ENCODE results near the gene APBA2. TPM values are rescaled to one million over a fixed set of nuclear protein-coding genes. Genes with fewer than 3 reads are reported as not detected.

The APBA2 gene
- total and polyA plus RNA-seq, 10 of the 15 experiments (the other 5 are each of a cell fraction or from before 2014, with no cell fraction given) = 0.06 to 0.26 (median 0.07) TPM; not detected in 7

DNA sequence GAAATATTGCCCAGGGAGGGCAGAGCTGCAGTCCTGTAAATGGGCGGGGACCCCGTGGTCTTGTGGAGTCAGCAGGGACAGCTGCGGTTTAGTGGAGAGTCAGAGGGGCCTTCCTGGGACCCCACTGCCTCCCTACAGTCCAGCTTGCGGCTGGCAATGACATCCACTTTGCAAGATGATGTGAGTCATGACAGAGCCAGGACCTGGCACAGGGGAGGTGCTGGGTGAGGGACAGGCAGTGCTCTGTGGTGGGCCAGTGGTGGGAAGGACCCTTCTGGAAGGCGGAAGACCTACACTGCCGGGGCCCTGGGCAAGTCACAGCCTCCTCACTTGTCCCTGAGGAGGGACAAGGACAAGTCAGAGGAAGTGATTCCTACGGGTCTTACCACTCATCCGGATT is 17.8 kb downstream of the APBA2 start:
- TF ChIP-seq SRF (IDR thresholded peaks at IDR 0.05; ENCODE audit: low read depth in 2 of 2, low read length in 2 of 2) (no peak), SREBF2 (IDR thresholded peaks at IDR 0.05; ENCODE audit: low read length) (no peak), NR2F1 (conservative IDR thresholded peaks at IDR 0.05) (no peak)
- TF ChIP-seq, protein P1, sequence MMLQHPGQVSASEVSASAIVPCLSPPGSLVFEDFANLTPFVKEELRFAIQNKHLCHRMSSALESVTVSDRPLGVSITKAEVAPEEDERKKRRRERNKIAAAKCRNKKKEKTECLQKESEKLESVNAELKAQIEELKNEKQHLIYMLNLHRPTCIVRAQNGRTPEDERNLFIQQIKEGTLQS (IDR thresholded peaks at IDR 0.05; ENCODE audit: borderline replicate concordance, extremely low read depth, low read depth, low read length) = no peak
- FAIRE-seq (no peak), ATAC-seq (no peak), DNase-seq (ENCODE audit: low read depth, low spot score) (no peak)
- in situ Hi-C loops (cut with MboI) (no loop called here), intact Hi-C loops (cut with micrococcal nuclease; ENCODE audit: unreplicated experiment) (no loop called here)
- no peaks in the 10 kb centered on the region; the same call in 1 of the 2 replicates for H3K4me1 ChIP-seq (ENCODE audit: control insufficient read depth, insufficient read depth, low read length)
- H3K9me3 ChIP-seq (replicated peaks; ENCODE audit: control insufficient read depth, insufficient read depth, low read length) = no peaks in the 10 kb centered on the region
- ChIA-PET RAD21 (ENCODE audit: unreplicated experiment) (no interaction called here), SMC1A (ENCODE audit: uncharacterized antibody, unreplicated experiment) (no interaction called here), POLR2A (no interaction called here), CTCF (interaction anchor here (1.0 kb wide), 1 partner anchor 30 kb away, joined by 3 read pairs; no protein-coding TSS in a partner anchor)
- H3K36me3 ChIP-seq (ENCODE audit: control insufficient read depth in 2 of 2, insufficient read depth in 2 of 2, low read length in 1 of 2) = no peaks in the 10 kb centered on the region
- no peaks in the 10 kb centered on the region for H4K20me1 ChIP-seq (ENCODE audit: control insufficient read depth, insufficient read depth)
- H3K4me2 ChIP-seq (ENCODE audit: control insufficient read depth, insufficient read depth) = no peak overlapping the region
- H3K9ac ChIP-seq (ENCODE audit: control insufficient read depth, insufficient read depth, low read length) = no peak overlapping the region
- BruUV-seq (replicated peaks) = no TSS peak
- no peak overlapping the region for H3K27ac ChIP-seq (ENCODE audit: control insufficient read depth, insufficient read depth)
- H2AFZ ChIP-seq (ENCODE audit: control insufficient read depth, low read depth, low read length) = no peak overlapping the region
- no peaks in the 10 kb centered on the region; a peak in 1 of 4 replicates for H3K27me3 ChIP-seq (replicated peaks in 1 of 2; ENCODE audit: control insufficient read depth in 2 of 2, insufficient read depth in 2 of 2, low read length in 1 of 2)
- no peak overlapping the region for H3K4me3 ChIP-seq
- H3K79me2 ChIP-seq (ENCODE audit: control insufficient read depth, insufficient read depth, low read length) = no peaks in the 10 kb centered on the region
- whole genome bisulfite sequencing (ENCODE audit: insufficient coverage, insufficient replicate concordance, low lambda C conversion rate, missing lambda C conversion rate) = 47% methylated on average over 8 of the region's 8 CpGs

DNA sequence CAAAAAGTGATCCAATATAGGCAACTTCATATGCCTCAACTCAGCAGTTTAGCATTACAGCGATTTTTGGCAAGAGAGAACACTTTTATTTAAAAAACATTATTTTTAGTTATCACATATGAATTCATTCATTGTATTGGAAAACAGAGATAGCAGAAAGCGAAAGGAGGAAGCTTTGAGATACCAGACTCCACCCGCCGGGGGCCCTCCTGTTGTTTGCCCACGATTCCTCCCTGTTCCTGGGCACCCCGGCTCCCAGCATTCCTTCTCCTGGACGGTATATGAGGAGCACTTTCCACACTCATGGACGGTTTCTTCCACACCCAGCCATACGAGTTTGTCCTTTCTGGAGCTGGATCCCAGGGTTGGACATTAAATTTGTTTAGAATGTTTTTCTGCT is 18.2 kb downstream of the APBA2 start:
- Histone ChIP-seq H3K9ac (ENCODE audit: control insufficient read depth, insufficient read depth, low read length) (no peak overlapping the region), H4K20me1 (ENCODE audit: control insufficient read depth, insufficient read depth) (no peaks in the 10 kb centered on the region), H3K79me2 (ENCODE audit: control insufficient read depth, insufficient read depth, low read length) (no peaks in the 10 kb centered on the region), H3K36me3 (ENCODE audit: control insufficient read depth in 2 of 2, insufficient read depth in 2 of 2, low read length in 1 of 2) (no peaks in the 10 kb centered on the region), H3K27ac (ENCODE audit: control insufficient read depth, insufficient read depth) (no peak overlapping the region), H3K9me3 (replicated peaks; ENCODE audit: control insufficient read depth, insufficient read depth, low read length) (no peaks in the 10 kb centered on the region), H3K27me3 (replicated peaks in 1 of 2; ENCODE audit: control insufficient read depth in 2 of 2, insufficient read depth in 2 of 2, low read length in 1 of 2) (no peaks in the 10 kb centered on the region; a peak in 1 of 4 replicates), H3K4me1 (ENCODE audit: control insufficient read depth, insufficient read depth, low read length) (no peaks in the 10 kb centered on the region; the same call in 1 of the 2 replicates), H3K4me2 (ENCODE audit: control insufficient read depth, insufficient read depth) (no peak overlapping the region), H2AFZ (ENCODE audit: control insufficient read depth, low read depth, low read length) (no peak overlapping the region), H3K4me3 (no peak overlapping the region)
- in situ Hi-C loops (cut with MboI) (no loop called here), intact Hi-C loops (cut with micrococcal nuclease; ENCODE audit: unreplicated experiment) (no loop called here)
- POLR2A ChIA-PET = no interaction called here
- SMC1A ChIA-PET (ENCODE audit: uncharacterized antibody, unreplicated experiment) = no interaction called here
- FAIRE-seq (no peak), ATAC-seq (no peak), DNase-seq (ENCODE audit: low read depth, low spot score) (no peak)
- TF ChIP-seq IRF4 (IDR thresholded peaks at IDR 0.05; ENCODE audit: low read depth, low read length) (no peak), MXI1 (IDR thresholded peaks at IDR 0.05; ENCODE audit: low read depth, low read length) (no peak), ZZZ3 (IDR thresholded peaks at IDR 0.05; ENCODE audit: control insufficient read depth, insufficient read length, low read depth) (no peak), ZNF274 (IDR thresholded peaks at IDR 0.05; ENCODE audit: insufficient read depth, insufficient read length) (no peak)
- 14% methylated on average over 9 of the region's 9 CpGs for WGBS (ENCODE audit: insufficient coverage, insufficient replicate concordance, low lambda C conversion rate, missing lambda C conversion rate)
- no TSS peak for BruUV-seq (replicated peaks)
- RAD21 ChIA-PET (ENCODE audit: unreplicated experiment) = no interaction called here
- CTCF ChIA-PET = no interaction called here
